CD14-positive monocyte (primary cell): Measurements from ENCODE around the gene SASH1. TPM values are rescaled to one million over a fixed set of nuclear protein-coding genes. Genes with fewer than 3 reads are reported as not detected.

Source experiments
- DNase-seq, 3 donors: peaks; one replicate each; pipeline ENCODE4 v3.0.0-alpha.2; 2011 to 2022
- H2AFZ ChIP-seq: 2 replicates; pipeline ENCODE4 v1.6.0; 2012; ENCODE audit warnings: mild to moderate bottlenecking, low read depth, low read length, inconsistent platforms; ENCODE audit not compliant: insufficient read depth, poor library complexity, severe bottlenecking
- H3K27ac ChIP-seq, 2 donors: 1 replicate in 1 of 2; 2 replicates in 1 of 2; pipeline ENCODE4 v1.5.1; 2012 to 2013; ENCODE audit warnings: low read length in 2 of 2, control low read depth in 1 of 2, inconsistent platforms in 1 of 2, low read depth in 1 of 2, mild to moderate bottlenecking in 1 of 2
- H3K27me3 ChIP-seq, 2 donors: one replicate each; pipeline versions ENCODE4 v1.6.0 to v1.6.1; 2011 to 2013; ENCODE audit warnings: low read length in 2 of 2; ENCODE audit not compliant: control insufficient read depth in 2 of 2, insufficient read depth in 2 of 2
- H3K36me3 ChIP-seq, 2 donors: replicated peaks in 1 of 2; 1 replicate in 1 of 2; 2 replicates in 1 of 2; pipeline versions ENCODE4 v1.5.1 to v1.6.1; 2012 to 2013; ENCODE audit warnings: low read length in 2 of 2, control low read depth in 1 of 2, inconsistent platforms in 1 of 2, mild to moderate bottlenecking in 1 of 2; ENCODE audit not compliant: insufficient read depth in 2 of 2, control insufficient read depth in 1 of 2
- H3K4me1 ChIP-seq, 2 donors: 1 replicate in 1 of 2; 2 replicates in 1 of 2; pipeline versions ENCODE4 v1.5.1 to v1.6.1; 2012 to 2013; ENCODE audit warnings: low read length in 2 of 2, control low read depth in 1 of 2, inconsistent platforms in 1 of 2, mild to moderate bottlenecking in 1 of 2, moderate library complexity in 1 of 2; ENCODE audit not compliant: insufficient read depth in 2 of 2, control insufficient read depth in 1 of 2
- H3K4me2 ChIP-seq: replicated peaks from 2 replicates; pipeline ENCODE3; 2012; ENCODE audit warnings: low read length, moderate library complexity, mild to moderate bottlenecking; ENCODE audit not compliant: poor library complexity, severe bottlenecking; ENCODE audit errors: extremely low read depth
- H3K4me3 ChIP-seq, 3 experiments: fragments of 200-600 bp in 1 of 3; sonication (generic) in 1 of 3; replicated peaks in 1 of 3; 1 replicate in 2 of 3; 2 replicates in 1 of 3; pipeline ENCODE4 v1.5.1; 2011 to 2013; ENCODE audit warnings: low read length in 3 of 3, mild to moderate bottlenecking in 3 of 3, control low read depth in 2 of 3, low read depth in 2 of 3, inconsistent platforms in 1 of 3, moderate library complexity in 1 of 3
- H3K79me2 ChIP-seq: 2 replicates; pipeline ENCODE4 v1.6.0; 2012; ENCODE audit warnings: mild to moderate bottlenecking, control low read depth, inconsistent platforms, low read length, moderate library complexity; ENCODE audit not compliant: insufficient read depth
- H3K9ac ChIP-seq: 2 replicates; pipeline ENCODE4 v1.6.0; 2017; ENCODE audit warnings: low read length, mild to moderate bottlenecking; ENCODE audit not compliant: insufficient read depth, poor library complexity, severe bottlenecking
- H3K9me3 ChIP-seq, 2 donors: replicated peaks in 1 of 2; 1 replicate in 1 of 2; 2 replicates in 1 of 2; pipeline versions ENCODE4 v1.5.1 to v1.6.1; 2012 to 2013; ENCODE audit warnings: low read length in 2 of 2, control low read depth in 1 of 2; ENCODE audit not compliant: control insufficient read depth in 1 of 2, insufficient read depth in 1 of 2
- H4K20me1 ChIP-seq: 2 replicates; pipeline ENCODE4 v1.6.0; 2012; ENCODE audit warnings: mild to moderate bottlenecking, low read length, control low read depth, moderate library complexity; ENCODE audit not compliant: insufficient read depth
- H3K27ac Mint-ChIP-seq, 7 donors: one replicate each; pipeline ENCODE4 v1.8.0; 2020; ENCODE audit warnings: mild to moderate bottlenecking in 7 of 7, mixed read lengths in 7 of 7, moderate library complexity in 6 of 7, inconsistent platforms in 2 of 7
- H3K27me3 Mint-ChIP-seq, 3 donors: one replicate each; pipeline ENCODE4 v1.8.0; 2021 to 2022; ENCODE audit warnings: low read depth in 3 of 3, mild to moderate bottlenecking in 3 of 3, mixed read lengths in 3 of 3, moderate library complexity in 3 of 3, inconsistent platforms in 1 of 3
- H3K36me3 Mint-ChIP-seq, 2 donors: one replicate each; pipeline ENCODE4 v1.8.0; 2020; ENCODE audit warnings: mixed read lengths in 2 of 2, inconsistent platforms in 1 of 2, mild to moderate bottlenecking in 1 of 2
- H3K4me1 Mint-ChIP-seq: one replicate; pipeline ENCODE4 v1.8.0; 2020; ENCODE audit warnings: mild to moderate bottlenecking, mixed read lengths
- H3K4me3 Mint-ChIP-seq, 2 donors: one replicate each; pipeline ENCODE4 v1.8.0; 2020; ENCODE audit warnings: mild to moderate bottlenecking in 2 of 2, mixed read lengths in 2 of 2, moderate library complexity in 1 of 2
- H3K9me3 Mint-ChIP-seq, 7 donors: one replicate each; pipeline ENCODE4 v1.8.0; 2020 to 2022; ENCODE audit warnings: mixed read lengths in 7 of 7, mild to moderate bottlenecking in 6 of 7, moderate library complexity in 6 of 7, inconsistent platforms in 2 of 7
- WGBS: methylation state at CpG from one replicate; pipeline ENCODE4 v1.1.5; 2013; ENCODE audit warnings: missing lambda C conversion rate; ENCODE audit not compliant: insufficient coverage; 5-methylcytosine and 5-hydroxymethylcytosine counted together
- intact Hi-C, 2 donors: fragments of 100-400 bp; cut with micrococcal nuclease; formaldehyde crosslinking; loops; one replicate each; pipeline versions ENCODE4 v1.15.0 to v1.15.1; 2023
- polyA plus RNA-seq, 3 donors: library from polyadenylated mRNA; depleted of rRNA in 1 of 3; unstranded in 2 of 3; stranded (reverse) in 1 of 3; fragments of 300-500 nt in 2 of 3; fragments of >200 nt in 1 of 3; fragmentation: Illumina TruSeq in 2 of 3; gene quantifications; 1 replicate in 2 of 3; 2 replicates in 1 of 3; pipeline ENCODE4 v1.2.3, GENCODE V29; 2012 to 2021
- TF ChIP-seq, protein P1 (sequence below): fragments of 200-600 bp; IDR thresholded peaks from one replicate; pipeline ENCODE4 v1.8.0; 2022; ENCODE audit warnings: antibody characterized with exemption, mild to moderate bottlenecking

Gene SASH1
- polyA plus RNA-seq, 3 donors: 0.90 to 5.1 (median 4.7) TPM

DNA sequence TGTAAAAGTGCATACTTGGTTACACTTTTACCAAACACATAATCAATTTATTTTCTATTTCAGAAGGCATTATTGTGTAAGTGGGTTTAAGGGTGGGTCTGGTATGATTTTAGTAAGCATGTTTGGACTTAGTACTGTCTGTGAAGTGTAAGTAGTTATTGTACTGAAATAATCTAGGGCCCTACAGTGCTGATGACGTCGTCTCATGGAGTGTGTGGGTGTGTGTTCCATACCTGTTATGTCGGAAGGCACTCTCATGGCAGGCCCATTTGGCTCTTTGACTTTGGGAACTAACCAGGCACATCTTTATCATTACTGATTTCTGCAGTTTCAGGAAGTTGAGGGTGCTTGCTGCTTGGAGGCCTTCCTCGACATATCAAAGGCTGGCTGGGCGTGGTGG is 155.1 kb downstream of the SASH1 start:
- Histone ChIP-seq H3K36me3 (no peaks in the 10 kb centered on the region), H3K4me3 (no peak overlapping the region), H2AFZ (no peak overlapping the region), H3K4me2 (no peak overlapping the region), H3K27me3 (no peaks in the 10 kb centered on the region), H3K9ac (no peak overlapping the region), H3K27ac (no peak overlapping the region), H3K4me1 (no peaks in the 10 kb centered on the region), H4K20me1 (peaks cover 8% of the 10 kb centered on the region), H3K79me2 (no peaks in the 10 kb centered on the region), H3K9me3 (no peaks in the 10 kb centered on the region)
- Mint-ChIP-seq H3K4me3 (no peak overlapping the region), H3K27me3 (peaks cover 1 to 6% (median 3%) of the 10 kb centered on the region in 3 donors), H3K9me3 (peaks cover 0 to 4% (median 0%) of the 10 kb centered on the region in 7 donors), H3K27ac (peak overlapping the region in 1 of 7 donors; percentile 65), H3K4me1 (peaks cover 4% of the 10 kb centered on the region), H3K36me3 (peaks cover 2 to 3% of the 10 kb centered on the region in 2 donors)
- TF ChIP-seq, protein P1, sequence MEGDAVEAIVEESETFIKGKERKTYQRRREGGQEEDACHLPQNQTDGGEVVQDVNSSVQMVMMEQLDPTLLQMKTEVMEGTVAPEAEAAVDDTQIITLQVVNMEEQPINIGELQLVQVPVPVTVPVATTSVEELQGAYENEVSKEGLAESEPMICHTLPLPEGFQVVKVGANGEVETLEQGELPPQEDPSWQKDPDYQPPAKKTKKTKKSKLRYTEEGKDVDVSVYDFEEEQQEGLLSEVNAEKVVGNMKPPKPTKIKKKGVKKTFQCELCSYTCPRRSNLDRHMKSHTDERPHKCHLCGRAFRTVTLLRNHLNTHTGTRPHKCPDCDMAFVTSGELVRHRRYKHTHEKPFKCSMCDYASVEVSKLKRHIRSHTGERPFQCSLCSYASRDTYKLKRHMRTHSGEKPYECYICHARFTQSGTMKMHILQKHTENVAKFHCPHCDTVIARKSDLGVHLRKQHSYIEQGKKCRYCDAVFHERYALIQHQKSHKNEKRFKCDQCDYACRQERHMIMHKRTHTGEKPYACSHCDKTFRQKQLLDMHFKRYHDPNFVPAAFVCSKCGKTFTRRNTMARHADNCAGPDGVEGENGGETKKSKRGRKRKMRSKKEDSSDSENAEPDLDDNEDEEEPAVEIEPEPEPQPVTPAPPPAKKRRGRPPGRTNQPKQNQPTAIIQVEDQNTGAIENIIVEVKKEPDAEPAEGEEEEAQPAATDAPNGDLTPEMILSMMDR: no peak
- intact Hi-C loops: no loop called here
- no CpG with 5 or more reads among the region's 5 CpGs for WGBS
- no peak for DNase-seq

DNA sequence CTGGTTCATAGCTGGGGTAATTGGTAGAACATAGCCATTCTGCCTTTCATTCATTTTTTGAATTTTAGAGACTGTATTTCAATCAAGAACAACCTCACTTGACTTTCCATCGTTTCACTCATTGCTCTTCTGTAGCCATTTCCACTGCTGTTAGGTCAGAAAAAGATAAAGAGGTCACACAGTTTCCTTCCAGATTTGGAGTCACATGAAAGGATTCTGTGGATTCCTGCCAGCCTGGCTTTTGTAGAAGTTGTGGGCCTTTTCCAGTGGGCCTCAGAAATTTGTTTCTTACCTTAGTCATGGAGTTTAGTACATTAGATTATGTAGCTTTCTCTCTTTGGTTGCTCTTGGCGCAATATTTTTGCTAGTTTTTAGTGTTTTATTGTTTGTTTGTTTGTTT is 157.8 kb downstream of the SASH1 start:
- intact Hi-C loops: no loop called here
- H2AFZ ChIP-seq: no peak overlapping the region
- no peaks in the 10 kb centered on the region for H3K4me1 ChIP-seq
- no peak overlapping the region for H3K4me3 ChIP-seq
- H3K36me3 Mint-ChIP-seq: peaks cover 2 to 3% of the 10 kb centered on the region in 2 donors
- peaks cover 6% of the 10 kb centered on the region for H3K4me1 Mint-ChIP-seq
- H3K4me2 ChIP-seq: no peak overlapping the region
- no peak overlapping the region for H3K9ac ChIP-seq
- DNase-seq: no peak
- H3K27me3 ChIP-seq: no peaks in the 10 kb centered on the region
- no peak overlapping the region for H3K4me3 Mint-ChIP-seq
- peaks cover 8% of the 10 kb centered on the region for H4K20me1 ChIP-seq
- H3K9me3 ChIP-seq: no peaks in the 10 kb centered on the region
- TF ChIP-seq, protein P1: no peak
- H3K79me2 ChIP-seq: no peaks in the 10 kb centered on the region
- no CpG with 5 or more reads among the region's 2 CpGs for WGBS
- H3K36me3 ChIP-seq: no peaks in the 10 kb centered on the region
- H3K27ac Mint-ChIP-seq: no peak overlapping the region
- H3K27ac ChIP-seq: no peak overlapping the region
- H3K9me3 Mint-ChIP-seq: peaks cover 0 to 4% (median 0%) of the 10 kb centered on the region in 7 donors
- H3K27me3 Mint-ChIP-seq: peaks cover 0 to 5% (median 5%) of the 10 kb centered on the region in 3 donors
